ENCODE data around the gene LMO7.
A peak's percentile ranks its signal among the peaks of the same experiment; 100 is the strongest.
"Not testable (repeated sequence)": the region's sequence is repeated elsewhere in the genome, so short reads cannot be mapped to it uniquely, and the experiment has no call there.

The LMO7 gene

DNA sequence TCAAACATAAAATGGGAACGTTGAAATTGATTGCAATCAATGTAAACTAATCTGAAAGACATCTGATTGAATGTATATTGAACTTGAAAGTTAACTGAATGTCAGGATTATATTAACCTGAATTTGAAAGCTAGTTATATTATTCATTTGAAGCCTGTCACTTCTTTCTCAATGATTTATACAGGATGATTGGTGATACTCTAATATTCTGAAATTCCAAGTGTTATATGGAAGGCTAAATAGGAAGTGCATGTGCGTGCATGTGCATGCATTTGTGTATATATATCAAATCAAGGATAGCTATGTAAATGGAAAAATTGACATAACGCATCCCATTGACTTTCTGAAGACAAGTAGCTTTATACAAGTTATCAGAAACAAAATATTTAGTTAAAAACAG, 143.3 kb downstream of the LMO7 start:
- Histone ChIP-seq H3K27ac (ENCODE audit: low read length, poor library complexity, severe bottlenecking) (no peak overlapping the region), H2BK15ac (ENCODE audit: low read depth, poor library complexity, severe bottlenecking) (no peak overlapping the region), H2AK5ac (ENCODE audit: low read length, severe bottlenecking) (no peak overlapping the region), H2BK120ac (ENCODE audit: low read depth, low read length) (no peak overlapping the region), H3K23ac (ENCODE audit: low read length in 2 of 2) (no peak overlapping the region), H3K79me1 (replicated peaks; ENCODE audit: low read length, poor library complexity, severe bottlenecking) (peaks cover 14% of the 10 kb centered on the region), H4K91ac (ENCODE audit: low read length) (no peak overlapping the region), H2BK12ac (ENCODE audit: low read length in 2 of 2) (no peak overlapping the region), H3K14ac (ENCODE audit: low read length in 2 of 2) (no peak overlapping the region), H3K4me3 (ENCODE audit: insufficient read depth in 1 of 2, low read depth in 1 of 2, low read length in 2 of 2) (no peak overlapping the region), H2BK5ac (ENCODE audit: low read depth, low read length, poor library complexity, severe bottlenecking) (no peak overlapping the region), H3K36me3 (ENCODE audit: control insufficient read depth in 1 of 2, insufficient read depth in 2 of 2, low read depth in 1 of 2, low read length in 2 of 2) (peaks cover 0 to 15% of the 10 kb centered on the region in 2 experiments), H3K4me2 (ENCODE audit: low read length, poor library complexity, severe bottlenecking) (no peak overlapping the region), H3K9ac (ENCODE audit: low read length) (no peak overlapping the region), H3K9me3 (ENCODE audit: control insufficient read depth, low read length) (no peaks in the 10 kb centered on the region), H3K4ac (ENCODE audit: low read depth in 1 of 2, low read length in 2 of 2) (no peak overlapping the region), H3K18ac (ENCODE audit: low read depth in 1 of 2, low read length in 2 of 2) (no peak overlapping the region), H4K8ac (ENCODE audit: low read length) (no peak overlapping the region), H2AFZ (ENCODE audit: low read depth, low read length) (no peak overlapping the region), H3K4me1 (ENCODE audit: control insufficient read depth, insufficient read depth, low read depth, low read length) (no peaks in the 10 kb centered on the region), H3K27me3 (ENCODE audit: control insufficient read depth in 1 of 2, insufficient read depth in 1 of 2, low read length in 2 of 2) (no peaks in the 10 kb centered on the region)
- DNase-seq: no peak
- WGBS: 93% methylated on average over 2 of the region's 3 CpGs

DNA sequence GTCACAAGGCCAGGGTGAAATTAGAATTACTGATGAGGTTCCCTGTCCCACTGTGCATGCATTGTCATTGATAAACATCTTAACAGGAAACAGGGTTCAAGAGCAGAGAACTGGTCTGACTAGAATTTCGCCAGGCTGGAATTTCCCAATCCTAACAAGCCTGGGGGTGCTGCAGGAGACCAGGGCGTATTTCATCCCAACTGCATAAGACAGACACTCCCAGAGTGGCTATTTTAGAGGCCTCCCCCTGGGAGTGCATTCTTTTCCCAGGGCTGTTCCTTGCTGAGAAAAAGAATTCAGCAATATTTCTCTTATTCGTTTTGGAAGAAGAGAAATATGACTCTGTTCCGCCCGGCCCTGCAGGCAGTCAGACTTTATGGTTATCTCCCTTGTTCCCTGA, 144.0 kb downstream of the LMO7 start:
- WGBS: 80% methylated on average over 5 of the region's 5 CpGs
- H3K36me3 ChIP-seq (ENCODE audit: control insufficient read depth in 1 of 2, insufficient read depth in 2 of 2, low read depth in 1 of 2, low read length in 2 of 2): peaks cover 0 to 15% of the 10 kb centered on the region in 2 experiments
- not testable (repeated sequence) for H2BK5ac ChIP-seq (ENCODE audit: low read depth, low read length, poor library complexity, severe bottlenecking); H3K27ac ChIP-seq (ENCODE audit: low read length, poor library complexity, severe bottlenecking); H3K18ac ChIP-seq (ENCODE audit: low read depth in 1 of 2, low read length in 2 of 2); H3K9ac ChIP-seq (ENCODE audit: low read length); H2BK12ac ChIP-seq (ENCODE audit: low read length in 2 of 2); H2BK15ac ChIP-seq (ENCODE audit: low read depth, poor library complexity, severe bottlenecking); H2AFZ ChIP-seq (ENCODE audit: low read depth, low read length); H3K14ac ChIP-seq (ENCODE audit: low read length in 2 of 2); H2AK5ac ChIP-seq (ENCODE audit: low read length, severe bottlenecking); H4K91ac ChIP-seq (ENCODE audit: low read length); H3K23ac ChIP-seq (ENCODE audit: low read length in 2 of 2); H3K4me3 ChIP-seq (ENCODE audit: insufficient read depth in 1 of 2, low read depth in 1 of 2, low read length in 2 of 2); H3K27me3 ChIP-seq (ENCODE audit: control insufficient read depth in 1 of 2, insufficient read depth in 1 of 2, low read length in 2 of 2); H4K8ac ChIP-seq (ENCODE audit: low read length); H3K4me1 ChIP-seq (ENCODE audit: control insufficient read depth, insufficient read depth, low read depth, low read length); DNase-seq; H3K9me3 ChIP-seq (ENCODE audit: control insufficient read depth, low read length); H3K4me2 ChIP-seq (ENCODE audit: low read length, poor library complexity, severe bottlenecking); H2BK120ac ChIP-seq (ENCODE audit: low read depth, low read length); H3K4ac ChIP-seq (ENCODE audit: low read depth in 1 of 2, low read length in 2 of 2)
- H3K79me1 ChIP-seq (replicated peaks; ENCODE audit: low read length, poor library complexity, severe bottlenecking): peaks cover 14% of the 10 kb centered on the region

DNA sequence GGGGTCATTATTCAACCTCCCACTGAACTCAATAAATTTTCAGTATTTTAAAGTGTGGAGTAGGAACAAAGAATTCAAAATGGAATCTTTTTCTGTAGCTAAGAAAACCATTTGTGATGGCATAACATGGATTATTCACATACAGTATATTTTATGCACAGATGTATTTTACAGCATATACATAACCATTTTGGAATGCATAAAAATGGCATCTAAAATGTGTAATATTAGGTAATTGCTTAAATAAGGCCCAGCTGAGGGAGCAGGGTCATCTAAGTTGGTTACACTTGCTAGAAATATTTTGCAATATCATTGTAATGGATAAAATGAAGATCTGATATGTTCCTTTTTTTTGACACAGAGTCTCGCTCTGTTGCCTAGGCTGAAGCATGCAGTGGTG, 146.9 kb downstream of the LMO7 start:
- H3K4ac ChIP-seq (ENCODE audit: low read depth in 1 of 2, low read length in 2 of 2): no peak overlapping the region

DNA sequence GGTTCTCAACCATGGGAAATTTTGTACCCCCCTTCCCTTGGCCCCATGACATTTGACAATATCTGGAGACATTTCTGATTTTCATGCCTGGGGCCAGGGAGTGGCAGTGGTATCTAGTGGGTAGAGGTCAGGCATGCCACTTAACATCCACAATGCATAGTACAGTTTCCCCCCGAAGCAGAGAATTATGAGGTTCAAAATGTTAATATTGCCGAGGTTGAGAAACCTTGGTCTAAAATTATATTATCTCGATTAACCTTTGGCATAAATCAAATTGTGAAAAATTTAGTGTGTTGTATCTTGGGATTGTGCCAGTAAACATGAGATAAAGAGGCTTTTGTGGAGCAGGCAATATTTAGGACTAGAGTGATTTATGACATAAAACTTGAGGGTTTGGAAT, 147.9 kb downstream of the LMO7 start:
- no peak overlapping the region for H4K8ac ChIP-seq (ENCODE audit: low read length)
- H3K18ac ChIP-seq (ENCODE audit: low read depth in 1 of 2, low read length in 2 of 2): no peak overlapping the region
- no peak overlapping the region for H2BK15ac ChIP-seq (ENCODE audit: low read depth, poor library complexity, severe bottlenecking)
- H2AFZ ChIP-seq (ENCODE audit: low read depth, low read length): no peak overlapping the region
- peaks cover 2% of the 10 kb centered on the region for H3K4me1 ChIP-seq (ENCODE audit: control insufficient read depth, insufficient read depth, low read depth, low read length)
- no peak overlapping the region for H3K14ac ChIP-seq (ENCODE audit: low read length in 2 of 2)
- H2BK5ac ChIP-seq (ENCODE audit: low read depth, low read length, poor library complexity, severe bottlenecking): peak overlapping the region; percentile 73
- H3K36me3 ChIP-seq (ENCODE audit: control insufficient read depth in 1 of 2, insufficient read depth in 2 of 2, low read depth in 1 of 2, low read length in 2 of 2): peaks cover 0 to 11% of the 10 kb centered on the region in 2 experiments
- H3K23ac ChIP-seq (ENCODE audit: low read length in 2 of 2): no peak overlapping the region
- H3K4me2 ChIP-seq (ENCODE audit: low read length, poor library complexity, severe bottlenecking): no peak overlapping the region
- H3K27ac ChIP-seq (ENCODE audit: low read length, poor library complexity, severe bottlenecking): no peak overlapping the region
- H3K9ac ChIP-seq (ENCODE audit: low read length): peak overlapping the region; percentile 22
- DNase-seq: no peak
- H2BK120ac ChIP-seq (ENCODE audit: low read depth, low read length): no peak overlapping the region
- peaks cover 19% of the 10 kb centered on the region for H3K79me1 ChIP-seq (replicated peaks; ENCODE audit: low read length, poor library complexity, severe bottlenecking)
- no peaks in the 10 kb centered on the region for H3K27me3 ChIP-seq (ENCODE audit: control insufficient read depth in 1 of 2, insufficient read depth in 1 of 2, low read length in 2 of 2)
- no peak overlapping the region for H3K4ac ChIP-seq (ENCODE audit: low read depth in 1 of 2, low read length in 2 of 2)
- H2BK12ac ChIP-seq (ENCODE audit: low read length in 2 of 2): no peak overlapping the region
- no peak overlapping the region for H2AK5ac ChIP-seq (ENCODE audit: low read length, severe bottlenecking)
- WGBS: 99% methylated on average over 3 of the region's 3 CpGs
- no peak overlapping the region for H3K4me3 ChIP-seq (ENCODE audit: insufficient read depth in 1 of 2, low read depth in 1 of 2, low read length in 2 of 2)
- no peaks in the 10 kb centered on the region for H3K9me3 ChIP-seq (ENCODE audit: control insufficient read depth, low read length)
- no peak overlapping the region for H4K91ac ChIP-seq (ENCODE audit: low read length)

More for the DNA sequence above, 146.9 kb downstream of the LMO7 start:
- Histone ChIP-seq H3K23ac (ENCODE audit: low read length in 2 of 2) (no peak overlapping the region), H2AFZ (ENCODE audit: low read depth, low read length) (no peak overlapping the region), H2BK12ac (ENCODE audit: low read length in 2 of 2) (no peak overlapping the region), H3K79me1 (replicated peaks; ENCODE audit: low read length, poor library complexity, severe bottlenecking) (peaks cover 14% of the 10 kb centered on the region), H3K9ac (ENCODE audit: low read length) (no peak overlapping the region), H2BK15ac (ENCODE audit: low read depth, poor library complexity, severe bottlenecking) (no peak overlapping the region), H4K8ac (ENCODE audit: low read length) (no peak overlapping the region), H2BK5ac (ENCODE audit: low read depth, low read length, poor library complexity, severe bottlenecking) (no peak overlapping the region), H3K4me3 (ENCODE audit: insufficient read depth in 1 of 2, low read depth in 1 of 2, low read length in 2 of 2) (no peak overlapping the region), H3K18ac (ENCODE audit: low read depth in 1 of 2, low read length in 2 of 2) (peak overlapping the region in 1 of 2 experiments; percentile 43), H2BK120ac (ENCODE audit: low read depth, low read length) (no peak overlapping the region), H3K27me3 (ENCODE audit: control insufficient read depth in 1 of 2, insufficient read depth in 1 of 2, low read length in 2 of 2) (no peaks in the 10 kb centered on the region), H3K4me2 (ENCODE audit: low read length, poor library complexity, severe bottlenecking) (no peak overlapping the region), H4K91ac (ENCODE audit: low read length) (no peak overlapping the region), H3K36me3 (ENCODE audit: control insufficient read depth in 1 of 2, insufficient read depth in 2 of 2, low read depth in 1 of 2, low read length in 2 of 2) (peaks cover 0 to 15% of the 10 kb centered on the region in 2 experiments), H3K4me1 (ENCODE audit: control insufficient read depth, insufficient read depth, low read depth, low read length) (no peaks in the 10 kb centered on the region), H2AK5ac (ENCODE audit: low read length, severe bottlenecking) (no peak overlapping the region), H3K9me3 (ENCODE audit: control insufficient read depth, low read length) (no peaks in the 10 kb centered on the region), H3K14ac (ENCODE audit: low read length in 2 of 2) (no peak overlapping the region), H3K27ac (ENCODE audit: low read length, poor library complexity, severe bottlenecking) (no peak overlapping the region)
- WGBS: 60% methylated on average over 1 of the region's 1 CpG
- no peak for DNase-seq
